ENCODE data around the gene FANCI.

- TF ChIP-seq, protein P1, sequence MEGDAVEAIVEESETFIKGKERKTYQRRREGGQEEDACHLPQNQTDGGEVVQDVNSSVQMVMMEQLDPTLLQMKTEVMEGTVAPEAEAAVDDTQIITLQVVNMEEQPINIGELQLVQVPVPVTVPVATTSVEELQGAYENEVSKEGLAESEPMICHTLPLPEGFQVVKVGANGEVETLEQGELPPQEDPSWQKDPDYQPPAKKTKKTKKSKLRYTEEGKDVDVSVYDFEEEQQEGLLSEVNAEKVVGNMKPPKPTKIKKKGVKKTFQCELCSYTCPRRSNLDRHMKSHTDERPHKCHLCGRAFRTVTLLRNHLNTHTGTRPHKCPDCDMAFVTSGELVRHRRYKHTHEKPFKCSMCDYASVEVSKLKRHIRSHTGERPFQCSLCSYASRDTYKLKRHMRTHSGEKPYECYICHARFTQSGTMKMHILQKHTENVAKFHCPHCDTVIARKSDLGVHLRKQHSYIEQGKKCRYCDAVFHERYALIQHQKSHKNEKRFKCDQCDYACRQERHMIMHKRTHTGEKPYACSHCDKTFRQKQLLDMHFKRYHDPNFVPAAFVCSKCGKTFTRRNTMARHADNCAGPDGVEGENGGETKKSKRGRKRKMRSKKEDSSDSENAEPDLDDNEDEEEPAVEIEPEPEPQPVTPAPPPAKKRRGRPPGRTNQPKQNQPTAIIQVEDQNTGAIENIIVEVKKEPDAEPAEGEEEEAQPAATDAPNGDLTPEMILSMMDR (IDR thresholded peaks at IDR 0.05 in 8 of 11, conservative IDR thresholded peaks at IDR 0.05 in 3 of 11) = no peak
- TF ChIP-seq POLR2A (IDR thresholded peaks at IDR 0.05) = no peak
These were observed 16.4 kb upstream of the FANCI start for GRCh38 chr15:89227425-89227824.
